GM10266 (cell line): ENCODE measurements around the gene TALDO1.
A peak's percentile ranks its signal among the peaks of the same experiment; 100 is the strongest.

Experiments used
- DNase-seq: peaks from one replicate; pipeline ENCODE4 v3.0.0; 2012; ENCODE audit errors: extremely low spot score
- TF ChIP-seq, protein P1 (sequence below): IDR thresholded peaks from 2 replicates; pipeline ENCODE4 v1.5.1; 2012; ENCODE audit warnings: mild to moderate bottlenecking, low read depth; ENCODE audit not compliant: control insufficient read depth, insufficient read depth; ENCODE audit errors: missing control alignments

The TALDO1 gene

DNA sequence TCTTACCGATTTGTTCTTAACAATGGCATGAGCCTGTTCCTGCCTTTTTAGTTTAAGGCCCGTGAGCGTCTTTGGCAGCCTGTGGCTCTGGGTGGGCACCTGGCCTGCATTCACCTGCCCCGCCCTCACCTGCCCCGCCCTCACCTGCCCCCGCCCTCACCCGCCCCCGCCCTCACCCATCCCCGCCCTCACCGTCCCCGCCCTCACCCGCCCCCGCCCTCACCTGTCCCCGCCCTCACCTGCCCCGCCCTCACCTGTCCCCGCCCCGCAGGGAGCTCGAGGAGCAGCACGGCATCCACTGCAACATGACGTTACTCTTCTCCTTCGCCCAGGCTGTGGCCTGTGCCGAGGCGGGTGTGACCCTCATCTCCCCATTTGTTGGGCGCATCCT, 15.8 kb downstream of the TALDO1 start:
- TF ChIP-seq, protein P1, sequence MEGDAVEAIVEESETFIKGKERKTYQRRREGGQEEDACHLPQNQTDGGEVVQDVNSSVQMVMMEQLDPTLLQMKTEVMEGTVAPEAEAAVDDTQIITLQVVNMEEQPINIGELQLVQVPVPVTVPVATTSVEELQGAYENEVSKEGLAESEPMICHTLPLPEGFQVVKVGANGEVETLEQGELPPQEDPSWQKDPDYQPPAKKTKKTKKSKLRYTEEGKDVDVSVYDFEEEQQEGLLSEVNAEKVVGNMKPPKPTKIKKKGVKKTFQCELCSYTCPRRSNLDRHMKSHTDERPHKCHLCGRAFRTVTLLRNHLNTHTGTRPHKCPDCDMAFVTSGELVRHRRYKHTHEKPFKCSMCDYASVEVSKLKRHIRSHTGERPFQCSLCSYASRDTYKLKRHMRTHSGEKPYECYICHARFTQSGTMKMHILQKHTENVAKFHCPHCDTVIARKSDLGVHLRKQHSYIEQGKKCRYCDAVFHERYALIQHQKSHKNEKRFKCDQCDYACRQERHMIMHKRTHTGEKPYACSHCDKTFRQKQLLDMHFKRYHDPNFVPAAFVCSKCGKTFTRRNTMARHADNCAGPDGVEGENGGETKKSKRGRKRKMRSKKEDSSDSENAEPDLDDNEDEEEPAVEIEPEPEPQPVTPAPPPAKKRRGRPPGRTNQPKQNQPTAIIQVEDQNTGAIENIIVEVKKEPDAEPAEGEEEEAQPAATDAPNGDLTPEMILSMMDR, result no peak
- no peak for DNase-seq

DNA sequence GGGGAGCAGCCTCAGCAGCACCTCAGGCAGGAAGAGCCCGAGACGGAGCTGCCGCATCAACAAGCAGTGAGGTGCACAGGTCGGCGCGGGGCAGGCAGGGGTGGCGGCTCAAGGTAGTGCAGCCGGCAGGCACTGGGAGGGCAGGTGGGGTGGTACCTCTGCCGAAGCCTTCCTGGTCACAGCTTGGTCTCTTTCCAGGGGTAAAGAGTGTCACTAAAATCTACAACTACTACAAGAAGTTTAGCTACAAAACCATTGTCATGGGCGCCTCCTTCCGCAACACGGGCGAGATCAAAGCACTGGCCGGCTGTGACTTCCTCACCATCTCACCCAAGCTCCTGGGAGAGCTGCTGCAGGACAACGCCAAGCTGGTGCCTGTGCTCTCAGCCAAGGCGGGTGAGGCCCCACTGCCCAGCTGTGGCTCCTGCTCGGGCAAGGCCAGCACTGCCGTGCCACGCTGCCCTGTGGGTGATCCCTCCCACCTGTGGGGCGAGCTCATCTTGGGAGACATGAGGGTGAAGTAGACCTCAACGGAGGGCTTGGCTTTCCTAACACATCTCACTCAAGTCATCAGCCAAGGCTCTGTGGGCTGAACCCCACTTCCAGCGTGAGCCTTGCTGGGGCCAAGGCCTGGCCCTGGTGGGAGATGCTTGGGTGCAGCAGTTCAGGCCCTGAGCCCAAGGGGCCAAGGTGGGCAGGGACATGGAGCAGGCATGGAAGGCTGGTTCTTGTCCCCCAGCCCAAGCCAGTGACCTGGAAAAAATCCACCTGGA, 16.5 kb downstream of the TALDO1 start:
- DNase-seq, result no peak
- TF ChIP-seq, protein P1, result no peak

DNA sequence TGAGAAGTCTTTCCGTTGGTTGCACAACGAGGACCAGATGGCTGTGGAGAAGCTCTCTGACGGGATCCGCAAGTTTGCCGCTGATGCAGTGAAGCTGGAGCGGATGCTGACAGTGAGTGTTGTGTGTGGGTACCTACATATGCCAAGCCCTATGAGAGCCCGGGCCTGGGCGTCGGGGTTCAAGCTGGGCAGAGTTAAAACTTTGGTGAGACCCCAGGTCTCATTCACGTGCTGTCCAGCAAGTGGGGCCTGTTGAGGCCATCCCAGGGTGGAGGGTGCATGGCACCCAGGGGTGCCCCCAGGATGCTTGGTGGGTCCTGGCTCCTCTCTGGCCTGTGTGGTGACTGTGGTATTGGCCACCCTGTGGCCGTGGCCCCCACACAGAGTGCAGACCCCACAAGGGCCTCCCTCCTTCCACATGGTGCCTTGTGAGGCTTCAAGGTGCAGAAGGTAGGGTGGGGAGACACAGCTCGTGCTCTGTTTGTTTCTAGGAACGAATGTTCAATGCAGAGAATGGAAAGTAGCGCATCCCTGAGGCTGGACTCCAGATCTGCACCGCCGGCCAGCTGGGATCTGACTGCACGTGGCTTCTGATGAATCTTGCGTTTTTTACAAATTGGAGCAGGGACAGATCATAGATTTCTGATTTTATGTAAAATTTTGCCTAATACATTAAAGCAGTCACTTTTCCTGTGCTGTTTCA, 17.2 kb downstream of the TALDO1 start:
- TF ChIP-seq, protein P1, result no peak
- no peak for DNase-seq

DNA sequence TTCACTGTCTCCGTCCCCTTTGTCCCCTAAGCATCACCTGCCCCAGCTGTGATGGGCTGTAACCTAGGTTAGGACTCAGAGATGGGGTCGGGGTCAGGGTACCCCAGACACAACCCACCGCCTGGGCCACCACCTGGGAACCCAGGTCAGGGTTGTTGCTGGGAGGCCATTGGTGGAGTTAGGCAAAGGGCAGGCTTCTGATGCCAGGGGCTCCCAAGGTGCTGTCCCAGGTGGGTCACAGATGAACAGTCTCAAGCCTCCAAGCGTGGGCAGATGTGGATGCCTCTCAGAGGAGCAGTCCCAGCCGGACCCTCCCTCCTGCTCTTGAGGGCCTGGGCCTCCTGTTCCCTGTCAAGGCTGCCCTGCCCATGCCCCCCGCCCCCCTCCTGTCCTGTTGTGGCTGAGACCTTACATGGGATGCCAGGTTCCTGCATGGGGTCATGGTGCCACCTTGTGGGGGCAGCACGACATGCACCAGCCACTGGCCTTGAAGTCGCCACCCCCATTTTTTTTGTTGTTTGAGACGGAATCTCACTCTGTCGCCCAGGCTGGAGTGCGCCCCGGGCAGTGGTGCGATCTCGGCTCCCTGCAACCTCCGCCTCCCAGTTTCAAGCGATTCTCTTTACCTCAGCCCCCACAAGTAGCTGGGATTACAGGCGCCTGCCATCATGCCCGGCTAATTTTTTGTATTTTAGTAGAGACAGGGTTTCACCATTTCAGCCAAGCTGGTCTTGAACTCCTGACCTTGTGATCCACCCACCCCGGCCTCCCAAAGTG, 17.9 kb downstream of the TALDO1 start:
- DNase-seq, result peak; percentile 81
- TF ChIP-seq, protein P1, result peak; percentile 66

DNA sequence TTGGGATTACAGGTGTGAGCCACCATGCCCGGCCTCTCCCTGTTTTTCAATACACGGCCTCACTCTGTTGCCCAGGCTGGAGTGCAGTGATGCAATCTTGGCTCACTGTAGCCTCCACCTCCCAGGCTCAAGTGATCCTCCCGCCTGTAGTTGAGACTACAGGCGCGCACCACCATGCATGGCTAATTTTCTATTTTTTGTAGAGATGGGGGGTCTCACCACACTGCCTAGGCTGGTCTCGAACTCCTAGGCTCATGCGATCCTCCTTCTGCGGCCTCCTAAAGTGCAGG, 18.5 kb downstream of the TALDO1 start:
- TF ChIP-seq, protein P1, result no peak
- DNase-seq, result no peak

DNA sequence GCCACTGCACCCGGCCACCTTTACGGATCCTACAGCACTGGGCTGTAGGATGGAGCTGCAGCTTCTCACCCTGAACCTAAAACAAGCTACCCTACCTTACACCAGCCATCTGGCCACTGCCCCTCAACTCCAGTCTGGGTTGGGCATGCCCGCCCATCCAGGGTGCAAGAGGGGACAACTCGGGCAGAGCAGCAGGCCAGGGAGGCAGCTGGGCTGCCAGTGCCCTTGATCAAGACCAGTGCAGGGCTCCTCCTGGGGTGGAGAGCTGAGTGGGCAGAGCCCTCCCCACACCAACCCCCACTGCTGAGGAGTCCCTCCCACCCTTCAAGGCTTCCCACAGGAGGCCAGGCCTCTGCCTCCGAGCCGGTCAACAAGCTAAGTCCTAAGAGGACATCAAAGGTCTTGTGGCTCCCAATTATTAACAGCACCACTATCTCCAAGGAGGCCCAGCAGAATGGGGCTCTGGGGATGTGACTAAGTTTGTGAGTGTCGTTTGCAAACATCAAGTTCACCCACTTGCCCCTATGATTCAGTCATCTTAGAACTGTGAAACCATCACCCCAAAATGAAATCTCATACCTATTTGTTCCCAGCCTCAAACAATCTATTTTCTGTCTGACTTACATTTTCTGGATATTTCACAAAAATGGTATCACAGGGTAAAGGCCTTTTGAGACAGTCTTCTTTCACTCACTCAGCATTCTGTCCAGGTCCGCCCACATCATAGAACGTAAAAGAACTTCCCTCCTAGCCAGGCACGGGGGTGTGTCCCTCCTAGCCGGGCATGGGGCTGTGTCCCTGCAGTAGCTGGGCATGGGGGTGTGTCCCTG, 19.1 kb downstream of the TALDO1 start:
- TF ChIP-seq, protein P1, result no peak
- DNase-seq, result no peak
